ENCODE data around the gene TMEM143.

TMEM143 gene

GRCh38 chr19:48354332-48354992 lies 9.3 kb downstream of the TMEM143 start:
- no peaks in the 10 kb centered on the region for H3K36me3 ChIP-seq (ENCODE audit: insufficient read depth, insufficient read length, low read length)
- no peaks in the 10 kb centered on the region for H3K9me3 ChIP-seq (ENCODE audit: insufficient read depth, low read length)
- H3K27me3 ChIP-seq (ENCODE audit: insufficient read depth, insufficient read length): no peaks in the 10 kb centered on the region
- H3K4me1 ChIP-seq (ENCODE audit: insufficient read depth, insufficient read length): no peaks in the 10 kb centered on the region
- no peak overlapping the region for H3K9ac ChIP-seq (ENCODE audit: insufficient read length, low read depth)
- no peak overlapping the region for H3K4me3 ChIP-seq (ENCODE audit: insufficient read length, low read depth)
- TF ChIP-seq ZNF274 (IDR thresholded peaks at IDR 0.05; ENCODE audit: low read depth, low read length) (no peak), YY1 (IDR thresholded peaks at IDR 0.05; ENCODE audit: insufficient read depth, insufficient read length) (no peak), SUZ12 (IDR thresholded peaks at IDR 0.05; ENCODE audit: extremely low read depth, insufficient read depth, insufficient read length) (no peak)
- DNase-seq (ENCODE audit: low read depth, low spot score): no peak

GRCh38 chr19:48353677-48354076 lies 10.1 kb downstream of the TMEM143 start:
- Histone ChIP-seq H3K4me1 (ENCODE audit: insufficient read depth, insufficient read length) (no peaks in the 10 kb centered on the region), H3K27me3 (ENCODE audit: insufficient read depth, insufficient read length) (no peaks in the 10 kb centered on the region), H3K9me3 (ENCODE audit: insufficient read depth, low read length) (no peaks in the 10 kb centered on the region), H3K36me3 (ENCODE audit: insufficient read depth, insufficient read length, low read length) (no peaks in the 10 kb centered on the region), H3K9ac (ENCODE audit: insufficient read length, low read depth) (no peak overlapping the region), H3K4me3 (ENCODE audit: insufficient read length, low read depth) (no peak overlapping the region)
- TF ChIP-seq YY1 (IDR thresholded peaks at IDR 0.05; ENCODE audit: insufficient read depth, insufficient read length): no peak
- TF ChIP-seq SUZ12 (IDR thresholded peaks at IDR 0.05; ENCODE audit: extremely low read depth, insufficient read depth, insufficient read length): no peak
- no peak for TF ChIP-seq ZNF274 (IDR thresholded peaks at IDR 0.05; ENCODE audit: low read depth, low read length)
- no peak for DNase-seq (ENCODE audit: low read depth, low spot score)

GRCh38 chr19:48351341-48351752 lies 12.4 kb downstream of the TMEM143 start:
- DNase-seq (ENCODE audit: low read depth, low spot score): peak; percentile 50
- H3K27me3 ChIP-seq (ENCODE audit: insufficient read depth, insufficient read length): no peaks in the 10 kb centered on the region
- TF ChIP-seq ZNF274 (IDR thresholded peaks at IDR 0.05; ENCODE audit: low read depth, low read length): no peak
- no peak for TF ChIP-seq SUZ12 (IDR thresholded peaks at IDR 0.05; ENCODE audit: extremely low read depth, insufficient read depth, insufficient read length)
- no peak for TF ChIP-seq YY1 (IDR thresholded peaks at IDR 0.05; ENCODE audit: insufficient read depth, insufficient read length)
- H3K36me3 ChIP-seq (ENCODE audit: insufficient read depth, insufficient read length, low read length): no peaks in the 10 kb centered on the region
- H3K9ac ChIP-seq (ENCODE audit: insufficient read length, low read depth): no peak overlapping the region
- peaks cover 2% of the 10 kb centered on the region for H3K4me1 ChIP-seq (ENCODE audit: insufficient read depth, insufficient read length)
- no peaks in the 10 kb centered on the region for H3K9me3 ChIP-seq (ENCODE audit: insufficient read depth, low read length)
- no peak overlapping the region for H3K4me3 ChIP-seq (ENCODE audit: insufficient read length, low read depth)

- no peak for DNase-seq (ENCODE audit: low read depth, low spot score)
- H3K4me3 ChIP-seq (ENCODE audit: insufficient read length, low read depth): no peak overlapping the region
- no peaks in the 10 kb centered on the region for H3K36me3 ChIP-seq (ENCODE audit: insufficient read depth, insufficient read length, low read length)
- H3K27me3 ChIP-seq (ENCODE audit: insufficient read depth, insufficient read length): no peaks in the 10 kb centered on the region
- peaks cover 2% of the 10 kb centered on the region for H3K4me1 ChIP-seq (ENCODE audit: insufficient read depth, insufficient read length)
- H3K9ac ChIP-seq (ENCODE audit: insufficient read length, low read depth): no peak overlapping the region
- no peaks in the 10 kb centered on the region for H3K9me3 ChIP-seq (ENCODE audit: insufficient read depth, low read length)
- TF ChIP-seq ZNF274 (IDR thresholded peaks at IDR 0.05; ENCODE audit: low read depth, low read length): no peak
- no peak for TF ChIP-seq YY1 (IDR thresholded peaks at IDR 0.05; ENCODE audit: insufficient read depth, insufficient read length)
- no peak for TF ChIP-seq SUZ12 (IDR thresholded peaks at IDR 0.05; ENCODE audit: extremely low read depth, insufficient read depth, insufficient read length)
Observed at GRCh38 chr19:48350856-48351255, 12.9 kb downstream of the TMEM143 start.

- DNase-seq (ENCODE audit: low read depth, low spot score): no peak
- Histone ChIP-seq H3K36me3 (ENCODE audit: insufficient read depth, insufficient read length, low read length) (no peaks in the 10 kb centered on the region), H3K4me3 (ENCODE audit: insufficient read length, low read depth) (no peak overlapping the region), H3K27me3 (ENCODE audit: insufficient read depth, insufficient read length) (no peaks in the 10 kb centered on the region), H3K9me3 (ENCODE audit: insufficient read depth, low read length) (no peaks in the 10 kb centered on the region), H3K9ac (ENCODE audit: insufficient read length, low read depth) (no peak overlapping the region), H3K4me1 (ENCODE audit: insufficient read depth, insufficient read length) (peaks cover 2% of the 10 kb centered on the region)
- TF ChIP-seq ZNF274 (IDR thresholded peaks at IDR 0.05; ENCODE audit: low read depth, low read length) (no peak), SUZ12 (IDR thresholded peaks at IDR 0.05; ENCODE audit: extremely low read depth, insufficient read depth, insufficient read length) (no peak), YY1 (IDR thresholded peaks at IDR 0.05; ENCODE audit: insufficient read depth, insufficient read length) (no peak)
Observed at GRCh38 chr19:48348737-48349136, 15.0 kb downstream of the TMEM143 start.

GRCh38 chr19:48348045-48348444 lies 15.7 kb downstream of the TMEM143 start:
- TF ChIP-seq YY1 (IDR thresholded peaks at IDR 0.05; ENCODE audit: insufficient read depth, insufficient read length): no peak
- no peak for TF ChIP-seq SUZ12 (IDR thresholded peaks at IDR 0.05; ENCODE audit: extremely low read depth, insufficient read depth, insufficient read length)
- no peak for TF ChIP-seq ZNF274 (IDR thresholded peaks at IDR 0.05; ENCODE audit: low read depth, low read length)
- no peak overlapping the region for H3K4me3 ChIP-seq (ENCODE audit: insufficient read length, low read depth)
- no peaks in the 10 kb centered on the region for H3K27me3 ChIP-seq (ENCODE audit: insufficient read depth, insufficient read length)
- no peak overlapping the region for H3K9ac ChIP-seq (ENCODE audit: insufficient read length, low read depth)
- H3K4me1 ChIP-seq (ENCODE audit: insufficient read depth, insufficient read length): peaks cover 2% of the 10 kb centered on the region
- no peak for DNase-seq (ENCODE audit: low read depth, low spot score)
- H3K9me3 ChIP-seq (ENCODE audit: insufficient read depth, low read length): no peaks in the 10 kb centered on the region
- H3K36me3 ChIP-seq (ENCODE audit: insufficient read depth, insufficient read length, low read length): no peaks in the 10 kb centered on the region

GRCh38 chr19:48346191-48346590 lies 17.5 kb downstream of the TMEM143 start:
- H3K4me1 ChIP-seq (ENCODE audit: insufficient read depth, insufficient read length): peaks cover 2% of the 10 kb centered on the region
- H3K9ac ChIP-seq (ENCODE audit: insufficient read length, low read depth): no peak overlapping the region
- no peaks in the 10 kb centered on the region for H3K27me3 ChIP-seq (ENCODE audit: insufficient read depth, insufficient read length)
- no peak overlapping the region for H3K4me3 ChIP-seq (ENCODE audit: insufficient read length, low read depth)
- no peak for DNase-seq (ENCODE audit: low read depth, low spot score)
- no peak for TF ChIP-seq ZNF274 (IDR thresholded peaks at IDR 0.05; ENCODE audit: low read depth, low read length)
- TF ChIP-seq YY1 (IDR thresholded peaks at IDR 0.05; ENCODE audit: insufficient read depth, insufficient read length): no peak
- TF ChIP-seq SUZ12 (IDR thresholded peaks at IDR 0.05; ENCODE audit: extremely low read depth, insufficient read depth, insufficient read length): no peak
- H3K36me3 ChIP-seq (ENCODE audit: insufficient read depth, insufficient read length, low read length): no peaks in the 10 kb centered on the region
- no peaks in the 10 kb centered on the region for H3K9me3 ChIP-seq (ENCODE audit: insufficient read depth, low read length)

All from NT2/D1 (cell line).